CD14-positive monocyte (primary cell): ENCODE results near the gene OR4X1. TPM values are rescaled to one million over a fixed set of nuclear protein-coding genes. Genes with fewer than 3 reads are reported as not detected.
"Not testable (repeated sequence)": the region's sequence is repeated elsewhere in the genome, so short reads cannot be mapped to it uniquely, and the experiment has no call there.

Source experiments
- DNase-seq, 3 donors: peaks; one replicate each; pipeline ENCODE4 v3.0.0-alpha.2; 2011 to 2022
- H2AFZ ChIP-seq: 2 replicates; pipeline ENCODE4 v1.6.0; 2012; ENCODE audit warnings: mild to moderate bottlenecking, low read depth, low read length, inconsistent platforms; ENCODE audit not compliant: insufficient read depth, poor library complexity, severe bottlenecking
- H3K27ac ChIP-seq, 2 donors: 1 replicate in 1 of 2; 2 replicates in 1 of 2; pipeline ENCODE4 v1.5.1; 2012 to 2013; ENCODE audit warnings: low read length in 2 of 2, control low read depth in 1 of 2, inconsistent platforms in 1 of 2, low read depth in 1 of 2, mild to moderate bottlenecking in 1 of 2
- H3K27me3 ChIP-seq, 2 donors: one replicate each; pipeline versions ENCODE4 v1.6.0 to v1.6.1; 2011 to 2013; ENCODE audit warnings: low read length in 2 of 2; ENCODE audit not compliant: control insufficient read depth in 2 of 2, insufficient read depth in 2 of 2
- H3K36me3 ChIP-seq, 2 donors: replicated peaks in 1 of 2; 1 replicate in 1 of 2; 2 replicates in 1 of 2; pipeline versions ENCODE4 v1.5.1 to v1.6.1; 2012 to 2013; ENCODE audit warnings: low read length in 2 of 2, control low read depth in 1 of 2, inconsistent platforms in 1 of 2, mild to moderate bottlenecking in 1 of 2; ENCODE audit not compliant: insufficient read depth in 2 of 2, control insufficient read depth in 1 of 2
- H3K4me1 ChIP-seq, 2 donors: 1 replicate in 1 of 2; 2 replicates in 1 of 2; pipeline versions ENCODE4 v1.5.1 to v1.6.1; 2012 to 2013; ENCODE audit warnings: low read length in 2 of 2, control low read depth in 1 of 2, inconsistent platforms in 1 of 2, mild to moderate bottlenecking in 1 of 2, moderate library complexity in 1 of 2; ENCODE audit not compliant: insufficient read depth in 2 of 2, control insufficient read depth in 1 of 2
- H3K4me2 ChIP-seq: replicated peaks from 2 replicates; pipeline ENCODE3; 2012; ENCODE audit warnings: low read length, moderate library complexity, mild to moderate bottlenecking; ENCODE audit not compliant: poor library complexity, severe bottlenecking; ENCODE audit errors: extremely low read depth
- H3K4me3 ChIP-seq, 3 experiments: fragments of 200-600 bp in 1 of 3; sonication (generic) in 1 of 3; replicated peaks in 1 of 3; 1 replicate in 2 of 3; 2 replicates in 1 of 3; pipeline ENCODE4 v1.5.1; 2011 to 2013; ENCODE audit warnings: low read length in 3 of 3, mild to moderate bottlenecking in 3 of 3, control low read depth in 2 of 3, low read depth in 2 of 3, inconsistent platforms in 1 of 3, moderate library complexity in 1 of 3
- H3K79me2 ChIP-seq: 2 replicates; pipeline ENCODE4 v1.6.0; 2012; ENCODE audit warnings: mild to moderate bottlenecking, control low read depth, inconsistent platforms, low read length, moderate library complexity; ENCODE audit not compliant: insufficient read depth
- H3K9ac ChIP-seq: 2 replicates; pipeline ENCODE4 v1.6.0; 2017; ENCODE audit warnings: low read length, mild to moderate bottlenecking; ENCODE audit not compliant: insufficient read depth, poor library complexity, severe bottlenecking
- H3K9me3 ChIP-seq, 2 donors: replicated peaks in 1 of 2; 1 replicate in 1 of 2; 2 replicates in 1 of 2; pipeline versions ENCODE4 v1.5.1 to v1.6.1; 2012 to 2013; ENCODE audit warnings: low read length in 2 of 2, control low read depth in 1 of 2; ENCODE audit not compliant: control insufficient read depth in 1 of 2, insufficient read depth in 1 of 2
- H4K20me1 ChIP-seq: 2 replicates; pipeline ENCODE4 v1.6.0; 2012; ENCODE audit warnings: mild to moderate bottlenecking, low read length, control low read depth, moderate library complexity; ENCODE audit not compliant: insufficient read depth
- H3K27ac Mint-ChIP-seq, 7 donors: one replicate each; pipeline ENCODE4 v1.8.0; 2020; ENCODE audit warnings: mild to moderate bottlenecking in 7 of 7, mixed read lengths in 7 of 7, moderate library complexity in 6 of 7, inconsistent platforms in 2 of 7
- H3K27me3 Mint-ChIP-seq, 3 donors: one replicate each; pipeline ENCODE4 v1.8.0; 2021 to 2022; ENCODE audit warnings: low read depth in 3 of 3, mild to moderate bottlenecking in 3 of 3, mixed read lengths in 3 of 3, moderate library complexity in 3 of 3, inconsistent platforms in 1 of 3
- H3K36me3 Mint-ChIP-seq, 2 donors: one replicate each; pipeline ENCODE4 v1.8.0; 2020; ENCODE audit warnings: mixed read lengths in 2 of 2, inconsistent platforms in 1 of 2, mild to moderate bottlenecking in 1 of 2
- H3K4me1 Mint-ChIP-seq: one replicate; pipeline ENCODE4 v1.8.0; 2020; ENCODE audit warnings: mild to moderate bottlenecking, mixed read lengths
- H3K4me3 Mint-ChIP-seq, 2 donors: one replicate each; pipeline ENCODE4 v1.8.0; 2020; ENCODE audit warnings: mild to moderate bottlenecking in 2 of 2, mixed read lengths in 2 of 2, moderate library complexity in 1 of 2
- H3K9me3 Mint-ChIP-seq, 7 donors: one replicate each; pipeline ENCODE4 v1.8.0; 2020 to 2022; ENCODE audit warnings: mixed read lengths in 7 of 7, mild to moderate bottlenecking in 6 of 7, moderate library complexity in 6 of 7, inconsistent platforms in 2 of 7
- CTCF ChIP-seq: fragments of 200-600 bp; IDR thresholded peaks from one replicate; pipeline ENCODE4 v1.8.0; 2022; ENCODE audit warnings: antibody characterized with exemption, mild to moderate bottlenecking
- WGBS: methylation state at CpG from one replicate; pipeline ENCODE4 v1.1.5; 2013; ENCODE audit warnings: missing lambda C conversion rate; ENCODE audit not compliant: insufficient coverage; 5-methylcytosine and 5-hydroxymethylcytosine counted together
- intact Hi-C, 2 donors: fragments of 100-400 bp; cut with micrococcal nuclease; formaldehyde crosslinking; loops; one replicate each; pipeline versions ENCODE4 v1.15.0 to v1.15.1; 2023
- polyA plus RNA-seq, 3 donors: library from polyadenylated mRNA; depleted of rRNA in 1 of 3; unstranded in 2 of 3; stranded (reverse) in 1 of 3; fragments of 300-500 nt in 2 of 3; fragments of >200 nt in 1 of 3; fragmentation: Illumina TruSeq in 2 of 3; gene quantifications; 1 replicate in 2 of 3; 2 replicates in 1 of 3; pipeline ENCODE4 v1.2.3, GENCODE V29; 2012 to 2021

OR4X1 gene
- polyA plus RNA-seq, 3 donors = not detected

DNA sequence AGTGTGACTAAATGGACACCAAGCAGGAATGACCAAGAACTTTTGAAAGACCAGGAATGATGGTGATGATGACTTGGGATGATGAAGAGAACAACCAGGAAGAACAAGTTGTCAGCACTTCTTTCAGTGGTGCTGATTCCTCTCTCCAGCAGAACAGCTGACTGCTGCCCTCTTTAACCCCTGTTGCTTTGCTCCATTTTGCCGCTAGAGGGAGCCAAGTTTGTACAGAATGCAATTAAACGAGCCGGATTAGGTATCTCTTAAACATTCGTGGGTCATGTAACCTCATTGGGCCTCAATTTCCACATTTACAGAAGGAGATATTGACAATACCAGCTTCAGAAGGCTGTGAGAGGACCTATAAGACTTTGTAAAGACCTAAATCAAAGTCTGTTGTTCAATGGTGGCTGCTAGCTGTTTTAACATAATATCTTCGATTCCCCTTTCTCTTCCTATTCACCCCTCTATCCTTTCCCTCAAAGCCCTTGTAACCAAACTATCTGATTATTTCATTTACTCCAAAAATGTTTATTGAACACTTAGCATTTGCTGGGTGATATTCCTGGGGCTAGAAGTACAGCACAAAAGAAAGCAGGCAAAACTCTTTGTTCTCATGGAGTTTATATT, 44.2 kb downstream of the OR4X1 start:
- Mint-ChIP-seq H3K4me3 (no peak overlapping the region), H3K4me1 (no peaks in the 10 kb centered on the region), H3K9me3 (no peaks in the 10 kb centered on the region), H3K27ac (no peak overlapping the region), H3K36me3 (no peaks in the 10 kb centered on the region), H3K27me3 (peaks cover 0 to 3% (median 2%) of the 10 kb centered on the region in 3 donors)
- no peaks in the 10 kb centered on the region for H4K20me1 ChIP-seq
- H3K36me3 ChIP-seq = no peaks in the 10 kb centered on the region
- H3K79me2 ChIP-seq = no peaks in the 10 kb centered on the region
- TF ChIP-seq CTCF = peak; percentile 89
- H3K9me3 ChIP-seq = no peaks in the 10 kb centered on the region
- 0% methylated on average over 4 of the region's 5 CpGs for WGBS
- no peak overlapping the region for H3K4me3 ChIP-seq
- no peaks in the 10 kb centered on the region for H3K4me1 ChIP-seq
- no peak overlapping the region for H2AFZ ChIP-seq
- no peaks in the 10 kb centered on the region for H3K27me3 ChIP-seq
- H3K27ac ChIP-seq = no peak overlapping the region
- DNase-seq = peak; percentile 1 to 22 (median 7)
- no peak overlapping the region for H3K9ac ChIP-seq
- intact Hi-C loops = no loop called here
- no peak overlapping the region for H3K4me2 ChIP-seq

DNA sequence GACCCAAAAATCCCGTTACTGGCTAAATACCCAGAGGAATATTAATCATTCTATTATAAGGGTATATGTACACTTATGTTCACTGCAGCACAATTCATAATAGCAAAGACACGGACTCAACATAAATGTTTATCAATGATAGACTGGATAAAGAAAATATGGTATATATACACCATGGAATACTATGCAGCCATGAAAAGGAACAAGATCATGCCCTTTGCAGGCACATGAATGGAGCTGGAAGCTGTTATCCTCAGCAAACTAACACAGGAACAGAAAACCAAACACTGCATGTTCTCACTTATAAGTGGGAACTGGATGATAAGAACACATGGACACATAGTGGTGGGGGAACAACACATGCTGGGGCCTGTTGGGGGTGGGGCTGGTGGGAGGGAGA, 49.9 kb downstream of the OR4X1 start:
- H3K4me3 Mint-ChIP-seq, H3K4me1 Mint-ChIP-seq, H2AFZ ChIP-seq, H3K9ac ChIP-seq, H4K20me1 ChIP-seq, H3K9me3 ChIP-seq, H3K36me3 Mint-ChIP-seq, intact Hi-C loops, H3K9me3 Mint-ChIP-seq, H3K27ac Mint-ChIP-seq, H3K27me3 ChIP-seq, H3K4me1 ChIP-seq, DNase-seq, H3K79me2 ChIP-seq, H3K27me3 Mint-ChIP-seq, H3K27ac ChIP-seq, H3K4me2 ChIP-seq, H3K36me3 ChIP-seq, H3K4me3 ChIP-seq: not testable (repeated sequence)
- WGBS = no CpG with 5 or more reads among the region's 2 CpGs

Other genes starting within 250 kb of the OR4X1 start
- not detected for gene OR4B1, start 47.1 kb upstream of the OR4X1 start, polyA plus RNA-seq
- gene OR4X2, start 18.8 kb upstream of the OR4X1 start, polyA plus RNA-seq = not detected
- gene OR4S1, start 42.4 kb downstream of the OR4X1 start, polyA plus RNA-seq = not detected
- not detected for gene OR4C3, start 61.1 kb downstream of the OR4X1 start, polyA plus RNA-seq
- gene OR4C5, start 102.6 kb downstream of the OR4X1 start, polyA plus RNA-seq = under 1 TPM in 1 of 3 donors, not detected in 2; 0.08 TPM
- gene OR4A47, start 224.9 kb downstream of the OR4X1 start, polyA plus RNA-seq = not detected